ENCODE data around the gene PTGR2.

Gene PTGR2

GRCh38 chr14:73842201-73842600 is 9.4 kb upstream of the PTGR2 start:
- H3K4me3 ChIP-seq (ENCODE audit: low read length) = no peak overlapping the region
- no peak overlapping the region for H2AFZ ChIP-seq (ENCODE audit: low read depth, low read length)
- H3K9ac ChIP-seq (ENCODE audit: low read length) = no peak overlapping the region
- H3K9me3 ChIP-seq (ENCODE audit: insufficient read depth, low read length) = no peaks in the 10 kb centered on the region
- no peaks in the 10 kb centered on the region for H3K79me2 ChIP-seq (ENCODE audit: low read length)
- H3K4me2 ChIP-seq (ENCODE audit: low read length) = no peak overlapping the region
- H3K4me1 ChIP-seq (ENCODE audit: low read length) = no peaks in the 10 kb centered on the region
- H3K27ac ChIP-seq (ENCODE audit: low read length) = no peak overlapping the region
- H3K27me3 ChIP-seq (ENCODE audit: low read depth, low read length) = peaks cover 6% of the 10 kb centered on the region; the same call in 1 of the 2 replicates
- H3K36me3 ChIP-seq (replicated peaks; ENCODE audit: low read depth, low read length) = no peaks in the 10 kb centered on the region
- no peak for TF ChIP-seq CTCF (IDR thresholded peaks at IDR 0.05; ENCODE audit: low read depth, low read length)
- no peak for TF ChIP-seq EZH2phosphoT487 (IDR thresholded peaks at IDR 0.05; ENCODE audit: low read depth)
- no peaks in the 10 kb centered on the region for H4K20me1 ChIP-seq (ENCODE audit: insufficient read depth, low read length)

GRCh38 chr14:73842851-73843250 is 8.8 kb upstream of the PTGR2 start:
- Histone ChIP-seq H3K36me3 (replicated peaks; ENCODE audit: low read depth, low read length) (no peaks in the 10 kb centered on the region), H2AFZ (ENCODE audit: low read depth, low read length) (no peak overlapping the region), H4K20me1 (ENCODE audit: insufficient read depth, low read length) (no peaks in the 10 kb centered on the region), H3K9me3 (ENCODE audit: insufficient read depth, low read length) (no peaks in the 10 kb centered on the region), H3K27ac (ENCODE audit: low read length) (no peak overlapping the region), H3K4me2 (ENCODE audit: low read length) (no peak overlapping the region), H3K4me3 (ENCODE audit: low read length) (no peak overlapping the region), H3K27me3 (ENCODE audit: low read depth, low read length) (peaks cover 10% of the 10 kb centered on the region; the same call in 1 of the 2 replicates), H3K4me1 (ENCODE audit: low read length) (no peaks in the 10 kb centered on the region), H3K9ac (ENCODE audit: low read length) (no peak overlapping the region), H3K79me2 (ENCODE audit: low read length) (no peaks in the 10 kb centered on the region)
- TF ChIP-seq EZH2phosphoT487 (IDR thresholded peaks at IDR 0.05; ENCODE audit: low read depth) (no peak), CTCF (IDR thresholded peaks at IDR 0.05; ENCODE audit: low read depth, low read length) (no peak)

DNA sequence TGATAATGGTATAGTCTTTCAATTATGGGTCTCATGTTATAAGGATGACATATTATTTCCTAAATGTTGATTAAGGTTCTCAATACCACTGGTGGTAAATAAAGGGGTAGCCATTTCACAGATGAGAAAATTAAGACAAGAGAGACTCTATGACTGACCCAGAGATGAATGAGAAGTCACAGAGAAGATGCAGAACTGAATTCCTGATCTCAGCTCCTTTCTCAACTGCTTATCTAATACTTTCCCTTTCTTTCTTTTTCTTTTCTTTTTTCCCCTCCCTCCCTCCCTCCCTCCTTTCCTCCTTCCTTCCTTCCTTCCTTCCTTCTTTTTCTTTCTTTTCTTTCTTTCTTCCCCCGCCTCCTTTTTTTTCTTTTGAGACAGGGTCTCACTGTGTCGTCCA is 8.3 kb upstream of the PTGR2 start:
- H3K79me2 ChIP-seq (ENCODE audit: low read length) = no peaks in the 10 kb centered on the region
- no peak overlapping the region for H3K9ac ChIP-seq (ENCODE audit: low read length)
- peaks cover 10% of the 10 kb centered on the region; the same call in 1 of the 2 replicates for H3K27me3 ChIP-seq (ENCODE audit: low read depth, low read length)
- no peak overlapping the region for H2AFZ ChIP-seq (ENCODE audit: low read depth, low read length)
- H3K27ac ChIP-seq (ENCODE audit: low read length) = no peak overlapping the region
- H3K36me3 ChIP-seq (replicated peaks; ENCODE audit: low read depth, low read length) = no peaks in the 10 kb centered on the region
- H4K20me1 ChIP-seq (ENCODE audit: insufficient read depth, low read length) = no peaks in the 10 kb centered on the region
- no peaks in the 10 kb centered on the region for H3K4me1 ChIP-seq (ENCODE audit: low read length)
- TF ChIP-seq EZH2phosphoT487 (IDR thresholded peaks at IDR 0.05; ENCODE audit: low read depth) (no peak), CTCF (IDR thresholded peaks at IDR 0.05; ENCODE audit: low read depth, low read length) (no peak)
- no peaks in the 10 kb centered on the region for H3K9me3 ChIP-seq (ENCODE audit: insufficient read depth, low read length)
- no peak overlapping the region for H3K4me3 ChIP-seq (ENCODE audit: low read length)
- H3K4me2 ChIP-seq (ENCODE audit: low read length) = no peak overlapping the region

DNA sequence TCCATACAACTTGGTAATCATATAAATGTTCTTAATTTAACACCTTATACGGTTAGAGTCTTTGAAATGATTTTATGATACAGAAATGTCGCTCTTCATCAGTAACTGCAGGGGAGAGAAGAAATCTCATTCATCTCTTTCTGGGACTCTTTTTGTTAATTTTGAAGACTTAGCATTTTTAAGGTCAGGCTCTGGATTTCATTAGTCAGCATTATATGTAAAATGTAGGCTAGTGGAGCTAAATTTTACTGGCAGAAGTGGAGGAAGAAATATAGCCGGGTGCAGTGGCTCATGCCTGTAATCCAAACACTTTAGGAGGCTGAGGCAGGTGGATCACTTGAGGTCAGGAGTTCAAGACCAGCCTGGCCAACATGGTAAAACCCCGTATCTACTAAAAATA is 4.7 kb upstream of the PTGR2 start:
- peaks cover 5% of the 10 kb centered on the region for H3K4me1 ChIP-seq (ENCODE audit: low read length)
- H3K79me2 ChIP-seq (ENCODE audit: low read length) = no peaks in the 10 kb centered on the region
- TF ChIP-seq EZH2phosphoT487 (IDR thresholded peaks at IDR 0.05; ENCODE audit: low read depth) (no peak), CTCF (IDR thresholded peaks at IDR 0.05; ENCODE audit: low read depth, low read length) (no peak)
- no peaks in the 10 kb centered on the region for H3K9me3 ChIP-seq (ENCODE audit: insufficient read depth, low read length)
- no peak overlapping the region for H2AFZ ChIP-seq (ENCODE audit: low read depth, low read length)
- no peak overlapping the region for H3K4me3 ChIP-seq (ENCODE audit: low read length)
- no peaks in the 10 kb centered on the region for H3K36me3 ChIP-seq (replicated peaks; ENCODE audit: low read depth, low read length)
- no peak overlapping the region for H3K4me2 ChIP-seq (ENCODE audit: low read length)
- H3K9ac ChIP-seq (ENCODE audit: low read length) = no peak overlapping the region
- H3K27ac ChIP-seq (ENCODE audit: low read length) = no peak overlapping the region
- H4K20me1 ChIP-seq (ENCODE audit: insufficient read depth, low read length) = no peaks in the 10 kb centered on the region
- H3K27me3 ChIP-seq (ENCODE audit: low read depth, low read length) = peaks cover 10% of the 10 kb centered on the region; the same call in 1 of the 2 replicates
